UCSD-AML1 (cell line): ENCODE measurements around the gene RPL12.

Source experiments
- DNase-seq: peaks from one replicate; lab custom pipeline; 2025; ENCODE audit not compliant: unreplicated experiment; lab: John Stamatoyannopoulos, UW

Gene RPL12

GRCh38 chr9:127450830-127451607 is at the start of gene RPL12, which contains the start of gene LRSAM1:
RPL12 (minus strand) TSS chr9:127451406; CDS start chr9:127451317, 89 bp downstream.
LRSAM1 (plus strand) TSS chr9:127451510; CDS start chr9:127454528, 3,018 bp downstream.
- DNase-seq: peak; percentile 94

GRCh38 chr9:127500862-127501261 is 49.7 kb upstream of the RPL12 start:
- DNase-seq: no peak

- DNase-seq: no peak
Observed at GRCh38 chr9:127500399-127500798, 49.2 kb upstream of the RPL12 start.

- no peak for DNase-seq
Observed at GRCh38 chr9:127498298-127498697, 47.1 kb upstream of the RPL12 start.

GRCh38 chr9:127497656-127498290 is 46.6 kb upstream of the RPL12 start:
- no peak for DNase-seq

GRCh38 chr9:127496974-127497373 is 45.8 kb upstream of the RPL12 start:
- DNase-seq: no peak

- DNase-seq: no peak
Observed at GRCh38 chr9:127495884-127496555, 44.8 kb upstream of the RPL12 start.

- no peak for DNase-seq
Observed at GRCh38 chr9:127494304-127494702, 43.1 kb upstream of the RPL12 start.

- no peak for DNase-seq
Observed at GRCh38 chr9:127493592-127494303, 42.5 kb upstream of the RPL12 start.

- no peak for DNase-seq
Observed at GRCh38 chr9:127492616-127493015, 41.4 kb upstream of the RPL12 start.

- DNase-seq: no peak
Observed at GRCh38 chr9:127491516-127491915, 40.3 kb upstream of the RPL12 start.

GRCh38 chr9:127490535-127491230 is 39.5 kb upstream of the RPL12 start:
- no peak for DNase-seq

GRCh38 chr9:127489471-127490115 is 38.4 kb upstream of the RPL12 start:
- no peak for DNase-seq

- DNase-seq: no peak
Observed at GRCh38 chr9:127488946-127489345, 37.7 kb upstream of the RPL12 start.

GRCh38 chr9:127485995-127486394 is 34.8 kb upstream of the RPL12 start:
- DNase-seq: no peak

GRCh38 chr9:127482662-127483061 is 31.5 kb upstream of the RPL12 start:
- DNase-seq: no peak

GRCh38 chr9:127479507-127480081 is 28.4 kb upstream of the RPL12 start:
- DNase-seq: no peak

- DNase-seq: no peak
Observed at GRCh38 chr9:127474592-127474991, 23.4 kb upstream of the RPL12 start.

- no peak for DNase-seq
Observed at GRCh38 chr9:127473932-127474331, 22.7 kb upstream of the RPL12 start.

GRCh38 chr9:127473501-127473900 is 22.3 kb upstream of the RPL12 start:
- DNase-seq: no peak
